C1 segment of cervical spinal cord (tissue), 14 donors: ENCODE results near the gene ANKAR.
"Not testable (repeated sequence)": the region's sequence is repeated elsewhere in the genome, so short reads cannot be mapped to it uniquely, and the experiment has no call there.

ENCODE experiments used
- DNase-seq, 14 donors: peaks; one replicate each; lab custom pipeline; 2025; lab: John Stamatoyannopoulos, UW

ANKAR gene

DNA sequence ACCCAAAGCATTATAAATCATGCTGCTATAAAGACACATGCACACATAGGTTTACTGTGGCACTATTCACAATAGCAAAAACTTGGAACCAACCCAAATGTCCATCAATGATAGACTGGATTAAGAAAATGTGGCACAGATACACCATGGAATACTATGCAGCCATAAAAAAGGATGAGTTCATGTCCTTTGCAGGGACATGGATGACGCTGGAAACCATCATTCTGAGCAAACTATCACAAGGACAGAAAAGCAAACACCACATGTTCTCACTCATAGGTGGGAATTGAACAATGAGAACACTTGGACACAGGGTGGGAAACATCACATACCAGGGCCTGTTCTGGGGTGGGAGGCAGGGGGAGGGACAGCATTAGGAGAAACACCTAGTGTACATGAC lies 43.1 kb downstream of the ANKAR start:
- DNase-seq: not testable (repeated sequence)

DNA sequence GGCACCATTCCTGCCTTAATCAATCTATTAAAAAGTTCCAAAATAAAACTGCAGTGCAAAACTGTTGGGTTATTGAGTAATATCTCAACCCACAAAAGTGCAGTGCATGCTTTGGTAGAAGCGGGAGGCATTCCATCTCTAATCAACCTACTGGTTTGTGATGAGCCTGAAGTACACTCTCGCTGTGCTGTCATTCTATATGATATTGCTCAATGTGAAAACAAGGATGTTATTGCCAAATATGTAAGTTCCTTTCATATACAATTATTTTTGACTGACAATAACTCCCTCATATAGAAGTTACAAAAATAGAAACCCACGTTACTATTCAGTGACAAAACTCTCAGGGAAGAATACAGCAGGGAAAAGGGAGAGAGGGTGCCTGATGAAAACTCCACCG lies 45.1 kb downstream of the ANKAR start:
- DNase-seq: no peak

DNA sequence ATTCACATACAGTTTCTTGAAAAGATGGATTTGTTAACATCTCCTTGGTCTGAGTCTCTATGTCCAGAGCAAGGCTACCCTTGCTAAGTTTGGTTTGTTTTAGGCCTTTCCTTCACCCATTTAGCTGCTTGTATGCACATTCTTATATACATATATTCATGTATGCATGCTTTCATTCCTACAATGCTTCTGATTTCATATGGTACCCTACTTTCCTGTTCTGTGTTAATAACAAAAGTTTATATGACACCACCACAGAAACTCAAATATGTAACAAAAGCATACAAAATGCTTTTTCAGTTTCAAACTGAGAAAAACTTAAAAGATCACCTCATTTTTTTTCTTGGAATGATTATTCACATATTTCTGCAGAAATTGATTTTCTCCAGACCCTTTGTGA lies 48.7 kb downstream of the ANKAR start:
- DNase-seq: no peak
